Stimulated activated CD4-positive, alpha-beta T cell treated with anti-CD3 and anti-CD28 coated beads, Interleukin-15, amount 100 ng/mL, for 48 hours (primary cell): ENCODE results near the gene VIP.
"Not testable (repeated sequence)": the region's sequence is repeated elsewhere in the genome, so short reads cannot be mapped to it uniquely, and the experiment has no call there.

Experiments
- DNase-seq, 2 donors: peaks; one replicate each; pipeline ENCODE4 v3.0.0-alpha.2; 2020; ENCODE audit warnings: low read depth in 2 of 2

VIP gene

GRCh38 chr6:152750694-152751093 lies at the start of gene VIP:
Gene VIP (plus strand): TSS chr6:152750797. CDS start chr6:152752178, 1,381 bp downstream.
- DNase-seq, result no peak

GRCh38 chr6:152701081-152701862 lies 49.3 kb upstream of the VIP start:
- DNase-seq, result no peak

DNA sequence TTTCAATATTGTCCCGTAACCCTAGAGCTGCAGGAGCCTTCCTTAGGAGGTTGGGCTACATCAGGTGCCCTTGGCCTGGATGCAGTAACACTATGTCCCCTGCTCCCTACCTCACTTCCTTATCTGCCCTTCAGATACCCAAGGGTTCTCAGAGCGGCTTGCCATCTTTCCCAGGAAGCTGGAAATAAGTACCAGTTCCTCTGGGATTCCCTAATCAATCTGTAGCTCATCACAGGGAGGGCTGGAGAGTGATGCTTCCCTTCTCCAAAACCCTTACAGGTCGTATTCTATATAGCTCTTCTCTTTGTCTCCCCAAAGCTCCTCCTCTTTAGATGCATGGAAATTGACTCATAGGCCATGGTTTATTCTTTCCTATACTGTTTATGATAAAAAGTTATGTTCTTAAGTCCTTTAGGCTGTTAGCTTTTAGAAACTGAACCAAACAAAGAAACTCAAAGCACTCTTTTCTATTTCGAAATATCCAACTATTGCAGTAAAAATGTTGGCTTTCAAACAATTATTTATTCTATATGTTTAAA lies 48.7 kb upstream of the VIP start:
- no peak for DNase-seq

DNA sequence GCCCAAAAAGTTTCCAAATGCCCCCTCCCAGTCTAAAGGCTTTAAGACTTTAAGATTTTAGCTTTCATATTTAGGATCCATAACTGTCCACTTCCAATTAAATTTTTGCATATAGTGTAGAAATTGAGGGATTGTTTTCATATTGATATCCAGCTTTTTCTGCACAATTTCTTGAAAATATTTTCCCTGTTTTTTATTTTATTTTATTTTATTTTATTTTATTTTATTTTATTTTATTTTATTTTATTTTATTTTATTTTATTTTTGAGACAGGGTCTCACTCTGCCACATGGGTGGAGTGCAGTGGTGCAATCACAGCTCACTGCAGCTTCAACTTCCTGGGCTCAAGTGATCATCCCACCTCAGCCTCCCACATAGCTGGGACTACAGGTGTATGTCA lies 46.8 kb upstream of the VIP start:
- not testable (repeated sequence) for DNase-seq

GRCh38 chr6:152705327-152705726 lies 45.3 kb upstream of the VIP start:
- no peak for DNase-seq

DNA sequence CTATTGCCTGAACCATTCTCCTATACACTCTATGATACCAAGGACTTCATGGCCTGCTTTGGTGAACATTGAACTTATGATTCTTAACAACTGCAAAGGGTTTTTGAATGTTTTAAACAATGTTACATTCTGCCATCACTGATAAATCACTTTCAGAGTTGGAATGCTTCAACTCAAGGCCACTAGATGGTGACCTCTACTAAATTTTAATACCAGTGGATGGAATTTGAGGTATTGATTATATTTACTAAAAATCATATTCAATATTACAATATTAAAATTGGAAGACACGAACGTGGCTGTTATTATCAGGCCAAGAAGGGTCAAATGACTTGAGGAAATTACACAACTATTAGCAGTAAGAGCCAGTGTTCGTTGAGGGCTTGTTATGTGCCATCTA lies 34.3 kb upstream of the VIP start:
- no peak for DNase-seq

DNA sequence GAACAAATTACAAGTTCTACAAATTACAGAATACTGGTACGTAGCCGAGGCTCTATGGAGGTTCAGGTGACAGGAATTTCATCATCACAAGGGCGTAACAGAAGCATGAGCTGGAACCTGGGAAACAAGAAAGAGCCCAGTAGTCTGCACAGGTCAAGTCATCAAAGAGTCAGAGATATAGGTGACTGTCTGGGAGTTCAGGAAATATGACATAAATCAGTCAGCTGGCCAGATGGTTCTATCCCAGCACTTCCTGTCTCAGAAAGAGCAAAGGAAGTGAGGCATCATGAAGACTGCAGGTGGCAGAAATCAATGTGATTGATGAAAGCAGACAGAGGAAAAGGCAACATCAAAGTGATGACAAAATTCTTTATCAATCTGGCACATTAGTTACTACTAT lies 29.6 kb upstream of the VIP start:
- no peak for DNase-seq

DNA sequence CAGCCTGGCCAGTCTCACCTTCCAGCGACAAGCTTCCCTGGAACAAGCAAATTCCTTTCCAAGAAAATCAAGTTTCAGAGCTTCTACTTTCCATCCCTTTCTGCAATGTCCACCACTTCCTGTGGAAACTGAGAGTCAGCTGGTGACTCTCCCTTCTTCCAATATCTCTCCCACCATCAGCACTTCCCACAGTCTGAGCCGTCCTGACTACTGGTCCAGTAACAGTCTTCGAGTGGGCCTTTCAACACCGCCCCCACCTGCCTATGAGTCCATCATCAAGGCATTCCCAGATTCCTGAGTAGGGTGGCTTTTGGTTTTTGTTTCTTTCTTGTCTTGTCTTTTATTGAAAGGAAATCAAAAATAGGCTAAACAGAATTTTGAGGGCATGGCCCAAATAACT lies 28.6 kb upstream of the VIP start:
- no peak for DNase-seq

DNA sequence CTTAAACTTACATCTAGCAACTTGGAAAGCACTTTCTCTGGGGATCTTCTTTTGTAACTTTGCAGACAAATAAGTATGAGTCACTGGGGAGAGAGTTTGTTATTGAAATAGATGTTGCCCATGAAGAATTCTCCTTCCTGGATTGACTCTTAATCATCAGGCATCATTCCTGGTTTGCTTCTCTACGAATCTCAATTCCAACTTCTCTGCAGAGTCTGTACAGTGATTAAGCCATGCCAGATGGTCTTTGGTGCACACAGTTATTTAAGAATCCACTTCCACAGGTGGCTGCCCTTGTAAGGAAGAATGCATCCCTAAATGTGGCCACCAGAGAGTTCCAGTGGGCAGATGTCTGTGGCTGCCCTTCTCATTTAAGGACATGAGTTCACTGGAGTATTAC lies 27.2 kb upstream of the VIP start:
- no peak for DNase-seq

DNA sequence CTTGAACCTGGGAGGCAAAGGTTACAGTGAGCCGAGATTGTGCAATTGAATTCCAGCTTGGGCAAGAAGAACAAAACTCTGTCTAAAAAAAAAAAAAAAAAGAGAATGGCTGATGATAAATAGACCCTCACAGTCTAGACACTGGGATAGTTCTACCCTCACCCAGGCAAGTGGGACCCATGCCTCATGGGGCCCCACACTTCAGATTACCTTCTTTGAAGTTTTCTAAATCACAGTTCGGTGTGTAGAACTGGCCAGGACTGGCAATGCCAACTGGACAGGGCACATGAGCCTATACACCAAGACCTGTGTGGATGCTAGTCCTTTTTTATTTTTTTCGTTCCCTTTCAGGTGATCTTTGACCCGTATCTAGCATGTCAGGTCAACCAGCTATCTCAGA lies 24.3 kb upstream of the VIP start:
- DNase-seq, result no peak

GRCh38 chr6:152727507-152727906 lies 23.1 kb upstream of the VIP start:
- DNase-seq, result no peak

DNA sequence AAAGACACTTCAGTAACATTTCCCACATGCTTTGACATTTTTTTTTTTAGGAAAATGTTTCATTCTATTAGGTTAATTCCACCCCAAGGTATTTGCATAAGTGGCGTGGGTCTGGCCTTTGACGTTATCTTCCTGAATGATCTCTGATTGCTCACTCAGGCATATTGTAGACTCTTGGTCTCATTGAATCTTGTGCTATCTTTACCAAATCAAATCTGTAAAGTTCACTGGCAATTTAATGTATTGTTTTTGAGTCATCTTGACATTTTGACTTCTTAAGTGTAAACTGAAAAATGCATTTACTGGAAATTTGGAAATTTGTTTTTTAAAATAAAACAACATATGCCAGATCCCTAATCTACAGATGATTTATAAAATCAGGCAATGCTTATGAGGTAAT lies 16.0 kb upstream of the VIP start:
- DNase-seq, result no peak

DNA sequence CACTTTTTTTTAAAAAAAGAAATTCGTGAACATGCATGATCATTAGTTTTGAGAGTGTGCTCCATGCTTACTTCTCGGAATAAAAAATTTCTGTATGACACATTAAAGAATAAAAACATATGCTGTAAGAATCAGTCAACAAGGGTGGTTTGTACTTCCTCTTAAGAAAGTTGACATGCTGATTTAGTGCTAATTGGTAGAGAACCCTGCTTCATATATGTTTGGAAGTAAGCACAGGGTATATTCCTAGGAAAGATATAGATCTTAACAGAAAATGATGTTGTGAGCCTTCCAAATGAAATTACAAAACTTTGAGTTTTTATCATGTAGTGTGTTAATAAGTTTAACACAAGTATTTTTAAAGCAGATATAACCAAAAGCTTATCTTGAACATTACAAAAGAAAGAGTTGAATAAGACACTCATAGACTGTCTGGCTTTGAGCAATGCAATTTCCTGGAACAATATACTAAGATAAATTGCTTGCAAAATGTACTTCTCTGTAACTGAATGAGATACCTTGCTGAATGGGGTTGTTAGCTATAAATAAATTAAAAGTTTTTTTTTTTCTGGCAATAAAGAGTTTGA lies 13.8 kb upstream of the VIP start:
- DNase-seq, result no peak

GRCh38 chr6:152745509-152746171 lies 5.0 kb upstream of the VIP start:
- no peak for DNase-seq

- no peak for DNase-seq
Measured at GRCh38 chr6:152746172-152746553, 4.4 kb upstream of the VIP start.

DNA sequence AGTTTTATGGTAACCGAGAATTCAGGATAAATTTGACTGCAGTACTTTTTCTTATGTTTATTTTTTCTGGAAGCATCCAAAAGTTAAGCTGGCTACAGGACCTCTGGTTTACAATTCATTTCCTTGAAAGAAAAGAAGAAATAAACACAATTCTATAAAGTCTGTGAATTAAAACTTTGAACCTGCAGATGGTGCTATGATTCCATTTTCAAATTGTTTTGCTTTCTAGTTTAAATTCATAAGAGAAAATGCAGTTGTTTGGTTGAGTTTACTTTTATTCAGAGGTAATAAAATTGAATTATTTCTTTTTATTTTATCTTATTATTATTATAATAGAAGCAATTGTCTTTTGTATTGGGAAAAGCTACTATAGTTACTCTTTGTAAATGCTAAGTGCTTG lies 1.8 kb upstream of the VIP start:
- no peak for DNase-seq

- no peak for DNase-seq
Measured at GRCh38 chr6:152749336-152749735, 1.3 kb upstream of the VIP start.

DNA sequence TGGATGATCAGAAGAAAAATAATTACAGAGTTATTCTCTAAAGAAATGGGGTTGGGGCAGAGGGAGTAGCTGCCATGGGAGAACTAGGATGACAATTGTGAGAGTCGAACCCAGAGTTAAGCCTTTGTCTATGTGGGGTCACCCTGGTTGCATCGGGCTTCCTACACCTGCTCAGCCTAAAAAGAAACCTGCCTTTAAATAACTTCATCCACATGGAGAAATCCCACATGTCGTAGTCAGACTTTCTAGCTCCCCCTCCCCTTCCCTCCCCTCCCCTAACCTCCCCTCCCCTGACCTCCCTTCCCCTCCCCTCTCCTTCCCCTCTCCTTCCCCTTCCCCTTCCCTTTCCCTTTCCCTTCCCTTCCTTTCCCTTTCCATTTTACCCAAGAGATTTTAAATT lies 14.7 kb downstream of the VIP start:
- DNase-seq, result no peak

- no peak for DNase-seq
Measured at GRCh38 chr6:152769159-152769558, 18.6 kb downstream of the VIP start.

DNA sequence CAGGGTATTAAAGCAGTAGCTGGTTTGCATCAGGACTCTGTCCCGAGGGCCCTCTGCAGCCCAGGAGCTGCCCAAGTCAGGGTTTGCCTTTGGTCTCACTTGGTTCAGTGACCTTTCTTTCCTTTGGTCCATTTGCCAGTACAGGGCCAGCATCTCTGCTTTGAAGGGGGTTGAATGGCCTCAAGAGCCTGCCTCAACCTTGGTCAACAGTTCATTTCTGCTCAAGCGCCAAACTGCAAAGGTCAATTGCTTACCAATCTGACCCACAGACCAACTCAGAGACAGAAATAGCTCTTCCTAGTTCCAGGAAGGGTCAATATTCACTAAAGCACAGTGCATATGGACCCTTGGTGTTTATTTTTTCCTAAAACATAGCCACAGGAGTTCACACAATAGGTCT lies 19.4 kb downstream of the VIP start:
- DNase-seq, result no peak

DNA sequence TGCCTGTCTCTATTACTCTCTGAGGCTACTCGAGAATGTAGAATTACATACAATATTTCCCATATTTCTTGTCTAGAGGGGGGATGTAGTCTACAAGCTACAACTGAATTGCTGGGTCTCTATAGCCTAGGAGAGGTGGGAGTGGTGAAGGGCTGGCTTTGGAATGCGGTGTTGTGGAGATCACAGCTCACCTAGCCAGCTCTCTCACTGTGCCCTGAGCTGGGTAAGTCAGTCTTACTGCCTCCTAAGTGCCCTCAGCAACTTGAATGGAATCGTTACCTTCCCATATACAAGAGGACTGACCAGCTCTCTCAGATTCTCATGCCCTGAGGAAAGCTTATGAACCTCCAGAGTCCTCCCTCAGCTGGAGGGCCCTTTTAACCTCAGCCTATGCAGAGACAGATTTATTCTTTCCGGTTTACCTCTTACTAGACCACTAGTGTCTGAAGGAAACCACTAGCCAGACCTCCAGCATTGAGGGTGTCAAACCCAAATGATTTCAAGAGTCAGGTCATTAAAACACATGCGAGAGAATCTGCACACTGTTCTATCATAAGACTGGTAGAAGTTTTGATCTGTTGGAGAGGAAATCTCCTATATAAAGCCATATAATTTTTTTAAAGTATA lies 20.6 kb downstream of the VIP start:
- no peak for DNase-seq

- DNase-seq, result no peak
Measured at GRCh38 chr6:152775428-152775827, 24.8 kb downstream of the VIP start.

GRCh38 chr6:152776833-152777232 lies 26.2 kb downstream of the VIP start:
- DNase-seq, result no peak
